ENCODE results near the gene PPP1R11. TPM values are rescaled to one million over a fixed set of nuclear protein-coding genes. Genes with fewer than 3 reads are reported as not detected.

PPP1R11 gene
- total and polyA plus RNA-seq, 2 of the 4 experiments (the other 2 are of a cell fraction), result 15.6 to 46.0 TPM

DNA sequence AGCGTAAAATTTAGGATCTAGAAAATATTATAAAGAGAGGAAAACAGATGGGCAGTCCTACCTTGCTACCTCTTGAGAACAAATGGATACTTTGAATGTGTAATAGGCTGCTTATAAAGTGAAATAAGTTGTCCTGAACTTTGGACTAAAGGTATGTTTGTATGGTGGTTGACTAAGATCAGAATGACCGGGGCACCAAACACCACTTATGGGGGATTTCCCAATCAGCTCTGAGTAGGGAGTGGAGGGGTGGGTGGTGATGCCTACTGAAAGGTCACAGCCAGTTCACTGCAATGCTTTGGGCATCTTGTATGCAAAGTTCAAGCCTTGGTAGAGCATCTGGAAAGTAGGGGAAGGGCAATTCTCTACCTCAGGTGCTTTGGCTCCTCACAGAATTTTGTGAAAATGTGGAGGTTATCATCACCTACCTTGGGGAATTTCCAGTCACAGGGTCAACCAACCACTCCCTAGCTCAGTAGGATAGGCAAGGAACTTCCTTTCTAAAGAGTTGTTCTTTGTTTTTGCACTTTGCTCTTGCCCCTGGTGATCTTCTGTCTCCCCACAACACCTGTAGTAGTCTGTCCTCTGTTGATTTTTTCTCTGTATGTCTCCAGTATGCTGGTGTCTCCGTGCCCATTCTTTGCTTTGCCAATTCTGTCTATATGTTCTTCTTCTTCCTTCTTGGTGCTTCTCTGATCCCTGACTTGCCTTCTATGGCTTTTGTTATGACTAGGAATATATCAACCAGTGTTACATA is 46.2 kb downstream of the PPP1R11 start, which contains the start of gene TRIM31:
Gene TRIM31 (minus strand): TSS at position 88 of the 757 bp plus-strand sequence. CDS start 285 bp downstream, outside the sequence.
- dilution Hi-C loops (cut with HindIII; ENCODE audit: low sequenced_read_pairs, unreplicated experiment), result no loop called here

More for the DNA sequence above, 46.2 kb downstream of the PPP1R11 start, which contains the start of gene TRIM31:
- Histone ChIP-seq H2AFZ (replicated peaks; ENCODE audit: low read length, poor library complexity) (no peak within 1 kb of the TSS), H2AK9ac (replicated peaks; ENCODE audit: low read depth, low read length, poor library complexity) (no peak within 1 kb of the TSS), H4K8ac (ENCODE audit: low read depth in 2 of 2, low read length in 2 of 2) (no peak within 1 kb of the TSS), H3K18ac (ENCODE audit: low read depth, low read length) (no peak within 1 kb of the TSS), H3K4ac (ENCODE audit: low read depth, low read length) (no peak within 1 kb of the TSS), H4K91ac (ENCODE audit: insufficient read depth, low read depth, low read length) (no peak within 1 kb of the TSS), H3K14ac (replicated peaks; ENCODE audit: low read depth, low read length) (no peak within 1 kb of the TSS), H3K9ac (ENCODE audit: low read depth, low read length) (no peak within 1 kb of the TSS), H3K4me1 (ENCODE audit: control insufficient read depth, insufficient read depth, low read length) (no peaks in the 10 kb centered on the region), H3K27me3 (ENCODE audit: control insufficient read depth, insufficient read depth, low read length) (peaks cover 46% of the 10 kb centered on the region), H3K9me1 (ENCODE audit: insufficient read depth, low read length) (no peaks in the 10 kb centered on the region), H3K4me3 (ENCODE audit: insufficient read depth, low read depth, low read length) (no peak within 1 kb of the TSS), H2BK120ac (ENCODE audit: low read depth, low read length) (no peak within 1 kb of the TSS), H3K27ac (ENCODE audit: insufficient read depth, low read length) (no peak within 1 kb of the TSS), H3K79me1 (ENCODE audit: low read depth in 1 of 2, low read length in 2 of 2) (no peaks in the 10 kb centered on the region), H2BK5ac (ENCODE audit: low read depth, low read length, poor library complexity, severe bottlenecking) (no peak within 1 kb of the TSS), H3K23ac (ENCODE audit: low read depth, low read length) (no peak within 1 kb of the TSS), H3K36me3 (ENCODE audit: control insufficient read depth, insufficient read depth, low read length) (no peaks in the 10 kb centered on the region), H2AK5ac (ENCODE audit: low read depth, low read length) (no peak within 1 kb of the TSS), H3K56ac (ENCODE audit: extremely low read depth, insufficient read depth, low read length) (no peak within 1 kb of the TSS), H2BK15ac (ENCODE audit: low read depth, low read length) (no peak within 1 kb of the TSS), H3K4me2 (ENCODE audit: low read depth, low read length) (no peak within 1 kb of the TSS), H4K20me1 (ENCODE audit: insufficient read depth, low read length) (no peaks in the 10 kb centered on the region), H4K5ac (ENCODE audit: low read depth, low read length) (no peak within 1 kb of the TSS), H3K9me3 (ENCODE audit: control insufficient read depth, insufficient read depth, low read length) (peaks cover 2% of the 10 kb centered on the region; the same call in 1 of the 2 replicates), H2BK20ac (ENCODE audit: low read depth, low read length) (no peak within 1 kb of the TSS)
- no peak for DNase-seq
- 67 to 100% methylated on average over 1 of the region's 3 CpGs for whole genome bisulfite sequencing, 2 experiments (ENCODE audit: extremely low coverage in 2 of 2, insufficient read length in 1 of 2)
- POLR2A ChIA-PET (ENCODE audit: unreplicated experiment), result no interaction called here
- ATAC-seq (ENCODE audit: low read depth), result no peak
- TF ChIP-seq CEBPB (IDR thresholded peaks at IDR 0.05; ENCODE audit: low read depth, low read length), result no peak
- no peak for TF ChIP-seq NFE2L2 (IDR thresholded peaks at IDR 0.05; ENCODE audit: low read depth, low read length)
- TF ChIP-seq MAZ (IDR thresholded peaks at IDR 0.05; ENCODE audit: borderline replicate concordance, low read depth, low read length), result no peak
- TF ChIP-seq MXI1 (IDR thresholded peaks at IDR 0.05; ENCODE audit: borderline replicate concordance, low read depth, low read length), result no peak
- TF ChIP-seq, protein P1, sequence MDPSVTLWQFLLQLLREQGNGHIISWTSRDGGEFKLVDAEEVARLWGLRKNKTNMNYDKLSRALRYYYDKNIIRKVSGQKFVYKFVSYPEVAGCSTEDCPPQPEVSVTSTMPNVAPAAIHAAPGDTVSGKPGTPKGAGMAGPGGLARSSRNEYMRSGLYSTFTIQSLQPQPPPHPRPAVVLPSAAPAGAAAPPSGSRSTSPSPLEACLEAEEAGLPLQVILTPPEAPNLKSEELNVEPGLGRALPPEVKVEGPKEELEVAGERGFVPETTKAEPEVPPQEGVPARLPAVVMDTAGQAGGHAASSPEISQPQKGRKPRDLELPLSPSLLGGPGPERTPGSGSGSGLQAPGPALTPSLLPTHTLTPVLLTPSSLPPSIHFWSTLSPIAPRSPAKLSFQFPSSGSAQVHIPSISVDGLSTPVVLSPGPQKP (IDR thresholded peaks at IDR 0.05; ENCODE audit: borderline replicate concordance, low read depth, low read length), result no peak
- TF ChIP-seq SMC3 (IDR thresholded peaks at IDR 0.05; ENCODE audit: low read depth, low read length), result no peak
- TF ChIP-seq, protein P2, sequence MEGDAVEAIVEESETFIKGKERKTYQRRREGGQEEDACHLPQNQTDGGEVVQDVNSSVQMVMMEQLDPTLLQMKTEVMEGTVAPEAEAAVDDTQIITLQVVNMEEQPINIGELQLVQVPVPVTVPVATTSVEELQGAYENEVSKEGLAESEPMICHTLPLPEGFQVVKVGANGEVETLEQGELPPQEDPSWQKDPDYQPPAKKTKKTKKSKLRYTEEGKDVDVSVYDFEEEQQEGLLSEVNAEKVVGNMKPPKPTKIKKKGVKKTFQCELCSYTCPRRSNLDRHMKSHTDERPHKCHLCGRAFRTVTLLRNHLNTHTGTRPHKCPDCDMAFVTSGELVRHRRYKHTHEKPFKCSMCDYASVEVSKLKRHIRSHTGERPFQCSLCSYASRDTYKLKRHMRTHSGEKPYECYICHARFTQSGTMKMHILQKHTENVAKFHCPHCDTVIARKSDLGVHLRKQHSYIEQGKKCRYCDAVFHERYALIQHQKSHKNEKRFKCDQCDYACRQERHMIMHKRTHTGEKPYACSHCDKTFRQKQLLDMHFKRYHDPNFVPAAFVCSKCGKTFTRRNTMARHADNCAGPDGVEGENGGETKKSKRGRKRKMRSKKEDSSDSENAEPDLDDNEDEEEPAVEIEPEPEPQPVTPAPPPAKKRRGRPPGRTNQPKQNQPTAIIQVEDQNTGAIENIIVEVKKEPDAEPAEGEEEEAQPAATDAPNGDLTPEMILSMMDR (conservative IDR thresholded peaks at IDR 0.05; ENCODE audit: low read depth, low read length), result no peak
- no peak for TF ChIP-seq MAFK (IDR thresholded peaks at IDR 0.05; ENCODE audit: low read depth, low read length)
- TF ChIP-seq, protein P3, sequence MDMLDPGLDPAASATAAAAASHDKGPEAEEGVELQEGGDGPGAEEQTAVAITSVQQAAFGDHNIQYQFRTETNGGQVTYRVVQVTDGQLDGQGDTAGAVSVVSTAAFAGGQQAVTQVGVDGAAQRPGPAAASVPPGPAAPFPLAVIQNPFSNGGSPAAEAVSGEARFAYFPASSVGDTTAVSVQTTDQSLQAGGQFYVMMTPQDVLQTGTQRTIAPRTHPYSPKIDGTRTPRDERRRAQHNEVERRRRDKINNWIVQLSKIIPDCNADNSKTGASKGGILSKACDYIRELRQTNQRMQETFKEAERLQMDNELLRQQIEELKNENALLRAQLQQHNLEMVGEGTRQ (IDR thresholded peaks at IDR 0.05; ENCODE audit: low read depth, low read length), result no peak
- no peak for TF ChIP-seq FOS (IDR thresholded peaks at IDR 0.05; ENCODE audit: low read depth, low read length)
- no peak for TF ChIP-seq RAD21 (IDR thresholded peaks at IDR 0.05; ENCODE audit: low read length)
- no peak for TF ChIP-seq POLR2A (IDR thresholded peaks at IDR 0.05; ENCODE audit: low read depth, low read length)
- TF ChIP-seq CHD1 (IDR thresholded peaks at IDR 0.05; ENCODE audit: low read depth, low read length), result no peak
- no peak for TF ChIP-seq RFX5 (IDR thresholded peaks at IDR 0.05; ENCODE audit: low read depth, low read length)
- TF ChIP-seq RCOR1 (IDR thresholded peaks at IDR 0.05; ENCODE audit: insufficient replicate concordance, low read length), result no peak
- TF ChIP-seq BHLHE40 (IDR thresholded peaks at IDR 0.05; ENCODE audit: low read depth, low read length), result no peak
- in situ Hi-C loops (cut with MboI; ENCODE audit: low sequenced_read_pairs) (no loop called here), intact Hi-C loops (cut with micrococcal nuclease) (no loop called here)
- CTCF ChIA-PET, result no interaction called here
- no TSS peak for BruUV-seq (replicated peaks)

All from IMR-90 (cell line).